VCaP (cell line): ENCODE measurements around the gene KIF18B.

Source experiments
- H3K27ac ChIP-seq: fragments of 450-650 bp; 2 replicates; pipeline ENCODE4 v1.5.1; 2017
- CTCF ChIP-seq: fragments of 450-650 bp; conservative IDR thresholded peaks from 2 replicates; pipeline ENCODE4 v1.5.1; 2017; ENCODE audit warnings: mild to moderate bottlenecking, moderate library complexity

KIF18B gene

DNA sequence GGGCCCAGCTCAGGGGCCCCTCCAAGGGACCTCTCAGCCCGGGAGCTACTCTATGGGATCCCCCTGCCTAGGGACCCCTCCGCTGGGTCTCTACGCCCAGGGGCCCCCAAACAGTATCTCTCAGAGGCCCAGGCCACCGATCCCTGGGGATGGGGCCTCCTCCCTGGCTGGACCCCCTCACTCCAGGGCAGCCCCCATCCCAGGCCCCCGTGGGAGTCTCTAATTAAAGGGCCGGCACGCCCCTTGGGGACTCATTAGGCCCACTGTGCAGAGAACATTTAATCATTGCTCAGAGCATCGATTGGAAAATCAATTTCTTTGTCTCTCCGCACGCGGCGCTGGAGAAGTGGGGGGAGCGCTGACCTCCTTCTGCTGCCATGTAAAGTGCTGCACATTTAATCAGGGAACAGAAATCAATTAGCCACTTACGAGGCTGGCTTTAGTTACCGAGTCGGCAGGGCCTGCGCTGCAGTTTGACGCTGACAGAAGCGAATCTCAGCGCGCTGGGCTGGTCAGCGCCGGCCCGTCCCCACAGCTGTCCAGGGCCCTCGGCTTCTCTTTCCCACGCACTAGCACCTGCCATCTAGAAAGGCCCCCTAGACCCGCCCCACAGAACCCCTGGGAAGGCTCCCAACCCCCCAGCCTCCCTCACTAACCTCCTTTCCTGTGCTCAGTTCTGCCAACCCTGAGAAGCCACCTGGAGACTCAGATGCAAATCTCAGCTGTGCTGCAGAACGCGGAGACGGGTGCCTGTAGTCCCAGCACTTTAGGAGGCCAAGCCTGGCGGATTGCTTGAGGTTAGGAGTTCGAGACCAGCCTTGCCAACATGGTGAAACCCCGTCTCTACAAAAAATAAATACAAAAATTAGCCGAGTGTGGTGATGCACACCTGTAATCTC lies 40.7 kb upstream of the KIF18B start:
- TF ChIP-seq CTCF: no peak
- H3K27ac ChIP-seq: no peak overlapping the region

DNA sequence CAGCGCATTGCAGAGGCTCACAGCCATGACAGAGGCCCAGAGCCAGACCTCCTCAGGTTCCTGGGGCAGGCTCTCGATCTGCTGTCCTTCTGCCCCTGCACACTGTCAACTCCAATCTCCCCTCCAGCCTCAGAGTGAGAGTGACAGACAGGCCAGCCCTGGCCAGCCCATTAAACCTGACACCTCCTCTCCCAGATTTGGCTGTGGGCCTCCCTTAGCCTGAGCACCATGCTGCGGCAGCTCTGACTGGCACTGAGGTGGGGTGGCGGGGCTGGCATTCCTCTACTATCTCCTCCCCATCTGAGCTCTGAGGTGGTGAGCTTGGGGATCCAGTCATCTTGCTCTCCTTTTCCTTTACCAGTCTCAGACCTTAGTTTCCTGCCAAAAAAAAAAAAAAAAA lies 36.0 kb upstream of the KIF18B start:
- no peak overlapping the region for H3K27ac ChIP-seq
- no peak for TF ChIP-seq CTCF

DNA sequence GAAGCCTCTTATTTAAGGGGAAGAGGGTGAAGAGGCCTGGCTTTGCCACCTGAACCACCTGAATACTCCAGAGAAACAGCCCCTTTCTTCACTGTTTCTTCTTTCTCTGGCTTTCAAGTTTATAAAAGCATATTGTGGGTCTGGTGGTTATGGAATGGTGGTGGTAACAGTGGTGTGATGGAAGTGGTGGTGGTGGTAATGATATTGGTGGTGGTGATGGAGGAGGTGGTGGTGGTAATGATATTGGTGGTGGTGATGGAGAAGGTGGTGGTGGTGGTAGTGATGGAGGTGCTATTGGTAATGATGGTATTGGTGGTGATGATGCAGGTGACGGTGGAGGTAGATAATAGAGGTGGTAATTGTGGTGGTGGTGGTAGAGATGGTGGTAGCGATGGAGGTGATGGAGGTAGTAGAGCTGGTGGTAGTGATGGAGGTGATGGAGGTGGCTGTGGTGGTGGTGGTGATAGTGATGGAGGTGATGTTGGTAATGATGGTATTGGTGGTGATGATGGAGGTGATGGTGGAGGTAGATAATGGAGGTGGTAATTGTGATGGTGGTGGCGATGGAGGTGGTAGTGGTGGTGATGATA lies 34.6 kb upstream of the KIF18B start:
- TF ChIP-seq CTCF: no peak
- H3K27ac ChIP-seq: no peak overlapping the region

DNA sequence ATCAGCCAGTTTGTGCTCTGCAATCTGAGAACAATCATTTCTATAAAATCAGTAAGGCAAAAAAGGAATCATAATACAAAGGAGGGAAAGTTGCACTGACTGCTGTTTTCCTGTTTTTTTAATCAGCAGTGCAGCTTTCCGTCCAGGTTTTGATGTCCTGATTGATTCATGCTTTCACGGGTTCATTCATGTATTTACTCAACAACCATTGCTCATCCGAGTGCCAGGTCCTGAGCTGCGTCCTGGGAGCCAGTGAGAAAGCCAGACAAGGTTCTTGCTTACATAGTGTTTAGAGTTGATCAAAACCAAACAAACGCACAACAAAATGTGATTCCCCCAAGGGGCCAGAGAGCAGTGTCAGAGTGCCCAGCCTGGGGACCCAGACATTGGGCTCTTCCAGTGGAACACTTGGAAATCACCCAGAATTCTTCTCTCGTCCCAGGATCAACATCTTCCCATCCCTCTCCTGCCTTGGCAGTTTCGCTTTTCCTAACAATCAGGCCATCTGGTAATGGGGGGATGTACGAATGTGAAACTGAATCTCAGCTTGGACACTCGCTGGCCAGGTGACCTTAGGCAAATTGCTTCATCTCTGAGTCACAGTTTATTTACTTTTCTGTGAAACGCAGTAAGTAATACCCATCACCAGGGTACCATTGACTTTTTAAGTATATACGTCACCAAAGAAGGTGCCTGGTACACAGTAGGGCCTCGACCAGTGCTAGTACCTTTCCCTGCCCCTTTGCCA lies 33.8 kb upstream of the KIF18B start:
- no peak overlapping the region for H3K27ac ChIP-seq
- TF ChIP-seq CTCF: no peak

DNA sequence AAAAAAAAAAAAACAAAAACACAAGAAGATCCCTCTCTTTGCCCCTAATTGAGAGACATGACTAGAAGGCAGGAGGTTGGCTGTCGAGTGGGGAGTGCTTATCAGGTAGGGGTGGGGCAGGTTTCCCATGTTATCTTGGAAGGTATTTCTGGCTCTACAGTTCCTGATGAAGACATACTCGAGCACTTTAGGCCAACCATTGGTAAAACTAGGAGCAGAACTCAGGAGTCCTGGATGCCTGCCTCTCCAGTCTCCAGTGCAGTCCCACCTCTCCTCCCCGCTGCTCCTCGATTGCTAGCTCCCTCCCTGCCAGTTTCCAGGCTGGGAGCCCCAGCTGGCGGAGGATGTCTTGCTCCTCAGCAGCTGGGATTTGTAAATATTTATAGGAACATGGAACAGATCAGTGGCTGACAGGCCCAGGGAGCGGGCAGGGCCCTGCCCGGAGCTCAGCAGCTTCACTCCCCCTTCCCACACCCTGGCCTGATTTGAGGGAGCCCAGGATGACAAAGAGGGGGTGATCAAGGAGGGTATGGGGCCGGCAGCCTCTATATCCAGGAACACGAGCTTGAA lies 31.9 kb upstream of the KIF18B start:
- TF ChIP-seq CTCF: no peak
- H3K27ac ChIP-seq: no peak overlapping the region

DNA sequence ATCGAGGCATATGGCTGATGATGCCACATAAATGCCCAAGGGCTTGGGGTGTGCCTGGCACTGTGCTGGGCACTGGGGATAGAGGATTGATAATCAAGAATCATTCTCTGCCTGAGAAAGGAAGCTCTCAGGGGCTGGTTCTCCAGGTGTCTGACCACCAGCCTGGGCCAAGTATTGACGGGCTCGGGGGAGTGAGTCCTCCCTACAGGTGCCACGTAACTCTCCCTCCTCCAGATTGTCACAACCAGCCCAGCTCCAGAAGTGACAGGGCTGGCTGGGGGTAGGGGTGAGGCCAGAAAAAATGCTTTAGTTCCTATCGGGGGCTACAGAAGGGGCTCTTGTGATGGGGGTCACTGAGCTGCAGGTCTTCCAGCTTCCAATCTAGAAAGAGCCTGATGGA lies 31.2 kb upstream of the KIF18B start:
- TF ChIP-seq CTCF: no peak
- H3K27ac ChIP-seq: no peak overlapping the region
